Liver (tissue), 3 donors: Measurements from ENCODE around the gene RGMA.

ENCODE experiments used
- EGR1 ChIP-seq, 2 donors: IDR thresholded peaks; 2 replicates each; pipeline ENCODE4 v1.6.1; 2016 to 2018; ENCODE audit warnings: antibody characterized with exemption in 2 of 2, low read depth in 2 of 2
- FOXA1 ChIP-seq: IDR thresholded peaks from 2 replicates; pipeline ENCODE4 v1.6.1; 2016; ENCODE audit warnings: antibody characterized with exemption
- RAD21 ChIP-seq, 2 donors: IDR thresholded peaks; 2 replicates each; pipeline ENCODE4 v1.6.1; 2016; ENCODE audit warnings: antibody characterized with exemption in 2 of 2, mild to moderate bottlenecking in 2 of 2
- RXRA ChIP-seq, 2 donors: IDR thresholded peaks; 2 replicates each; pipeline ENCODE4 v1.6.1; 2017 to 2018; ENCODE audit warnings: antibody characterized with exemption in 2 of 2, mild to moderate bottlenecking in 1 of 2
- SP1 ChIP-seq: IDR thresholded peaks from 2 replicates; pipeline ENCODE4 v1.6.1; 2018; ENCODE audit warnings: antibody characterized with exemption, mild to moderate bottlenecking
- TAF1 ChIP-seq: conservative IDR thresholded peaks from 2 replicates; pipeline ENCODE4 v1.6.1; 2016; ENCODE audit warnings: antibody characterized with exemption, mild to moderate bottlenecking
- TF ChIP-seq, protein P1 (sequence below): fragments of 150-350 bp; IDR thresholded peaks from 2 replicates; pipeline ENCODE4 v1.5.1; 2017; ENCODE audit warnings: improper control_type of control experiment, low read depth, low read length; ENCODE audit not compliant: missing input control
- TF ChIP-seq, protein P2 (sequence below): IDR thresholded peaks from 2 replicates; pipeline ENCODE4 v1.6.1; 2016; ENCODE audit warnings: antibody characterized with exemption, mild to moderate bottlenecking
- TF ChIP-seq, protein P3 (sequence below): IDR thresholded peaks from 2 replicates; pipeline ENCODE4 v1.6.1; 2016; ENCODE audit warnings: antibody characterized with exemption
- TF ChIP-seq, protein P4 (sequence below): IDR thresholded peaks from 2 replicates; pipeline ENCODE4 v1.6.1; 2016; ENCODE audit warnings: antibody characterized with exemption
- donor health status: healthy.
- donor health status: healthy.

DNA sequence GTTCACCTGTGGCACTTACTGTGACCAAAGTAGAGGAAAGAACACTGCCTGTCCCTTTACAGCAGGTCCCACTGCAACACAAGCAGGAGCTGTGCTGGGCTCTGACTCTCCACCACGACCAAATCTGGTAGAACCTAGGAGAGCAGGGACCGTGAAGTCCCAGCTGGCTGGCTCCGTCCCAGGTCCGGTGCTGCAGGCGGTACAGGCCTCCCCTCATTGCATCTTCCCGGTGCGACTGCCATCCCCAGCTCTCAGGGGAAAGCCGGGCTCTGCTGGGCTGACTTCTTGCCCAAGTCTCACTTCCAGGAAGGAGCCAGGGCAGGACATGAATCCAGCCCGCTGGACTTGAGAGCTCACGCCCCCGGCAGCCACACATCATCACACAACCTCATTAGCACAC is 33.8 kb downstream of the RGMA start:
- TF ChIP-seq, protein P1, sequence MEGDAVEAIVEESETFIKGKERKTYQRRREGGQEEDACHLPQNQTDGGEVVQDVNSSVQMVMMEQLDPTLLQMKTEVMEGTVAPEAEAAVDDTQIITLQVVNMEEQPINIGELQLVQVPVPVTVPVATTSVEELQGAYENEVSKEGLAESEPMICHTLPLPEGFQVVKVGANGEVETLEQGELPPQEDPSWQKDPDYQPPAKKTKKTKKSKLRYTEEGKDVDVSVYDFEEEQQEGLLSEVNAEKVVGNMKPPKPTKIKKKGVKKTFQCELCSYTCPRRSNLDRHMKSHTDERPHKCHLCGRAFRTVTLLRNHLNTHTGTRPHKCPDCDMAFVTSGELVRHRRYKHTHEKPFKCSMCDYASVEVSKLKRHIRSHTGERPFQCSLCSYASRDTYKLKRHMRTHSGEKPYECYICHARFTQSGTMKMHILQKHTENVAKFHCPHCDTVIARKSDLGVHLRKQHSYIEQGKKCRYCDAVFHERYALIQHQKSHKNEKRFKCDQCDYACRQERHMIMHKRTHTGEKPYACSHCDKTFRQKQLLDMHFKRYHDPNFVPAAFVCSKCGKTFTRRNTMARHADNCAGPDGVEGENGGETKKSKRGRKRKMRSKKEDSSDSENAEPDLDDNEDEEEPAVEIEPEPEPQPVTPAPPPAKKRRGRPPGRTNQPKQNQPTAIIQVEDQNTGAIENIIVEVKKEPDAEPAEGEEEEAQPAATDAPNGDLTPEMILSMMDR, result no peak
- TF ChIP-seq, protein P2, sequence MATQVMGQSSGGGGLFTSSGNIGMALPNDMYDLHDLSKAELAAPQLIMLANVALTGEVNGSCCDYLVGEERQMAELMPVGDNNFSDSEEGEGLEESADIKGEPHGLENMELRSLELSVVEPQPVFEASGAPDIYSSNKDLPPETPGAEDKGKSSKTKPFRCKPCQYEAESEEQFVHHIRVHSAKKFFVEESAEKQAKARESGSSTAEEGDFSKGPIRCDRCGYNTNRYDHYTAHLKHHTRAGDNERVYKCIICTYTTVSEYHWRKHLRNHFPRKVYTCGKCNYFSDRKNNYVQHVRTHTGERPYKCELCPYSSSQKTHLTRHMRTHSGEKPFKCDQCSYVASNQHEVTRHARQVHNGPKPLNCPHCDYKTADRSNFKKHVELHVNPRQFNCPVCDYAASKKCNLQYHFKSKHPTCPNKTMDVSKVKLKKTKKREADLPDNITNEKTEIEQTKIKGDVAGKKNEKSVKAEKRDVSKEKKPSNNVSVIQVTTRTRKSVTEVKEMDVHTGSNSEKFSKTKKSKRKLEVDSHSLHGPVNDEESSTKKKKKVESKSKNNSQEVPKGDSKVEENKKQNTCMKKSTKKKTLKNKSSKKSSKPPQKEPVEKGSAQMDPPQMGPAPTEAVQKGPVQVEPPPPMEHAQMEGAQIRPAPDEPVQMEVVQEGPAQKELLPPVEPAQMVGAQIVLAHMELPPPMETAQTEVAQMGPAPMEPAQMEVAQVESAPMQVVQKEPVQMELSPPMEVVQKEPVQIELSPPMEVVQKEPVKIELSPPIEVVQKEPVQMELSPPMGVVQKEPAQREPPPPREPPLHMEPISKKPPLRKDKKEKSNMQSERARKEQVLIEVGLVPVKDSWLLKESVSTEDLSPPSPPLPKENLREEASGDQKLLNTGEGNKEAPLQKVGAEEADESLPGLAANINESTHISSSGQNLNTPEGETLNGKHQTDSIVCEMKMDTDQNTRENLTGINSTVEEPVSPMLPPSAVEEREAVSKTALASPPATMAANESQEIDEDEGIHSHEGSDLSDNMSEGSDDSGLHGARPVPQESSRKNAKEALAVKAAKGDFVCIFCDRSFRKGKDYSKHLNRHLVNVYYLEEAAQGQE, result no peak
- TF ChIP-seq, protein P3, sequence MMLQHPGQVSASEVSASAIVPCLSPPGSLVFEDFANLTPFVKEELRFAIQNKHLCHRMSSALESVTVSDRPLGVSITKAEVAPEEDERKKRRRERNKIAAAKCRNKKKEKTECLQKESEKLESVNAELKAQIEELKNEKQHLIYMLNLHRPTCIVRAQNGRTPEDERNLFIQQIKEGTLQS, result no peak
- no peak for TF ChIP-seq RXRA (IDR thresholded peaks at IDR 0.05)
- no peak for TF ChIP-seq FOXA1
- no peak for TF ChIP-seq TAF1
- TF ChIP-seq EGR1 (IDR thresholded peaks at IDR 0.05; ENCODE audit: low read depth in 2 of 2), result no peak
- TF ChIP-seq SP1, result no peak
- no peak for TF ChIP-seq RAD21 (IDR thresholded peaks at IDR 0.05)
- TF ChIP-seq, protein P4, sequence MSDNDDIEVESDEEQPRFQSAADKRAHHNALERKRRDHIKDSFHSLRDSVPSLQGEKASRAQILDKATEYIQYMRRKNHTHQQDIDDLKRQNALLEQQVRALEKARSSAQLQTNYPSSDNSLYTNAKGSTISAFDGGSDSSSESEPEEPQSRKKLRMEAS, result no peak
